Measurements from ENCODE around the gene IVD. TPM values are rescaled to one million over a fixed set of nuclear protein-coding genes. Genes with fewer than 3 reads are reported as not detected.

Gene IVD
- total and polyA plus RNA-seq, 2 of the 4 experiments (the other 2 are of a cell fraction), result 31.7 to 41.1 TPM

- TF ChIP-seq, protein P1, sequence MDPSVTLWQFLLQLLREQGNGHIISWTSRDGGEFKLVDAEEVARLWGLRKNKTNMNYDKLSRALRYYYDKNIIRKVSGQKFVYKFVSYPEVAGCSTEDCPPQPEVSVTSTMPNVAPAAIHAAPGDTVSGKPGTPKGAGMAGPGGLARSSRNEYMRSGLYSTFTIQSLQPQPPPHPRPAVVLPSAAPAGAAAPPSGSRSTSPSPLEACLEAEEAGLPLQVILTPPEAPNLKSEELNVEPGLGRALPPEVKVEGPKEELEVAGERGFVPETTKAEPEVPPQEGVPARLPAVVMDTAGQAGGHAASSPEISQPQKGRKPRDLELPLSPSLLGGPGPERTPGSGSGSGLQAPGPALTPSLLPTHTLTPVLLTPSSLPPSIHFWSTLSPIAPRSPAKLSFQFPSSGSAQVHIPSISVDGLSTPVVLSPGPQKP (IDR thresholded peaks at IDR 0.05; ENCODE audit: borderline replicate concordance, low read depth, low read length), result no peak
Measured at GRCh38 chr15:40379853-40380252, 25.7 kb upstream of the IVD start (continued).

GRCh38 chr15:40380636-40381035 lies 25.0 kb upstream of the IVD start:
- intact Hi-C loops (cut with micrococcal nuclease) (no loop called here), in situ Hi-C loops (cut with MboI; ENCODE audit: low sequenced_read_pairs) (no loop called here), dilution Hi-C loops (cut with HindIII; ENCODE audit: low sequenced_read_pairs, unreplicated experiment) (no loop called here)
- H2AK9ac ChIP-seq (replicated peaks; ENCODE audit: low read depth, low read length, poor library complexity), result peak overlapping the region; percentile 67
- H3K9me3 ChIP-seq (ENCODE audit: control insufficient read depth, insufficient read depth, low read length), result no peaks in the 10 kb centered on the region
- ChIA-PET CTCF (interaction anchor here (1.2 kb wide), 1 partner anchor 12 kb away, joined by 3 read pairs; no protein-coding TSS in a partner anchor), POLR2A (ENCODE audit: unreplicated experiment) (interaction anchor here (1.3 kb wide), 1 partner anchor 25 kb away, joined by 3 read pairs; the partner anchor contains the start of gene IVD)
- H2AFZ ChIP-seq (replicated peaks; ENCODE audit: low read length, poor library complexity), result no peak overlapping the region
- H3K14ac ChIP-seq (replicated peaks; ENCODE audit: low read depth, low read length), result 0 out of 2 replicates have a peak overlapping the region, but pooled peaks have one; percentile 24
- H3K27me3 ChIP-seq (ENCODE audit: control insufficient read depth, insufficient read depth, low read length), result no peaks in the 10 kb centered on the region
- peaks cover 4% of the 10 kb centered on the region for H3K4me1 ChIP-seq (ENCODE audit: control insufficient read depth, insufficient read depth, low read length)
- H3K4me3 ChIP-seq (ENCODE audit: insufficient read depth, low read depth, low read length), result no peak overlapping the region
- no peak overlapping the region for H3K56ac ChIP-seq (ENCODE audit: extremely low read depth, insufficient read depth, low read length)
- peaks cover 16 to 29% of the 10 kb centered on the region in 2 experiments for H3K79me1 ChIP-seq (ENCODE audit: low read depth in 1 of 2, low read length in 2 of 2)
- no peak overlapping the region for H3K9ac ChIP-seq (ENCODE audit: low read depth, low read length)
- H4K8ac ChIP-seq (ENCODE audit: low read depth in 2 of 2, low read length in 2 of 2), result peak overlapping the region; percentile 60 to 90; a peak in 2 of 4 replicates
- H3K36me3 ChIP-seq (ENCODE audit: control insufficient read depth, insufficient read depth, low read length), result no peaks in the 10 kb centered on the region
- no peak overlapping the region for H3K23ac ChIP-seq (ENCODE audit: low read depth, low read length)
- peak overlapping the region; percentile 57 for H2BK20ac ChIP-seq (ENCODE audit: low read depth, low read length)
- peak overlapping the region; percentile 38; the same call in 1 of the 2 replicates for H4K5ac ChIP-seq (ENCODE audit: low read depth, low read length)
- no peak for ATAC-seq (ENCODE audit: low read depth)
- H2BK5ac ChIP-seq (ENCODE audit: low read depth, low read length, poor library complexity, severe bottlenecking), result peak overlapping the region; percentile 88
- H3K18ac ChIP-seq (ENCODE audit: low read depth, low read length), result peak overlapping the region; percentile 23; the same call in 1 of the 2 replicates
- peaks cover 14% of the 10 kb centered on the region; the same call in 1 of the 2 replicates for H3K9me1 ChIP-seq (ENCODE audit: insufficient read depth, low read length)
- peak overlapping the region; percentile 80; the same call in 1 of the 2 replicates for H3K27ac ChIP-seq (ENCODE audit: insufficient read depth, low read length)
- peak overlapping the region; percentile 86; the same call in 1 of the 2 replicates for H3K4ac ChIP-seq (ENCODE audit: low read depth, low read length)
- no peak overlapping the region for H3K4me2 ChIP-seq (ENCODE audit: low read depth, low read length)
- H4K91ac ChIP-seq (ENCODE audit: insufficient read depth, low read depth, low read length), result peak overlapping the region; percentile 44
- H2BK120ac ChIP-seq (ENCODE audit: low read depth, low read length), result peak overlapping the region; percentile 73; the same call in 1 of the 2 replicates
- no CpG with 5 or more reads among the region's 10 CpGs for WGBS, 2 experiments (ENCODE audit: extremely low coverage in 2 of 2, insufficient read length in 1 of 2)
- no TSS peak for BruUV-seq (replicated peaks)
- peak overlapping the region; percentile 70; the same call in 2 of the 3 replicates for H2BK15ac ChIP-seq (ENCODE audit: low read depth, low read length)
- peak overlapping the region; percentile 79; the same call in 1 of the 2 replicates for H2AK5ac ChIP-seq (ENCODE audit: low read depth, low read length)
- no peak for DNase-seq
- H4K20me1 ChIP-seq (ENCODE audit: insufficient read depth, low read length), result no peaks in the 10 kb centered on the region
- TF ChIP-seq POLR2A (IDR thresholded peaks at IDR 0.05; ENCODE audit: low read depth, low read length) (no peak), MAFK (IDR thresholded peaks at IDR 0.05; ENCODE audit: low read depth, low read length) (no peak), MAZ (IDR thresholded peaks at IDR 0.05; ENCODE audit: borderline replicate concordance, low read depth, low read length) (no peak), BHLHE40 (IDR thresholded peaks at IDR 0.05; ENCODE audit: low read depth, low read length) (no peak), RFX5 (IDR thresholded peaks at IDR 0.05; ENCODE audit: low read depth, low read length) (no peak), CHD1 (IDR thresholded peaks at IDR 0.05; ENCODE audit: low read depth, low read length) (no peak), NFE2L2 (IDR thresholded peaks at IDR 0.05; ENCODE audit: low read depth, low read length) (no peak), FOS (IDR thresholded peaks at IDR 0.05; ENCODE audit: low read depth, low read length) (no peak), RCOR1 (IDR thresholded peaks at IDR 0.05; ENCODE audit: insufficient replicate concordance, low read length) (no peak), CEBPB (IDR thresholded peaks at IDR 0.05; ENCODE audit: low read depth, low read length) (no peak), MXI1 (IDR thresholded peaks at IDR 0.05; ENCODE audit: borderline replicate concordance, low read depth, low read length) (no peak)
- TF ChIP-seq, protein P2, sequence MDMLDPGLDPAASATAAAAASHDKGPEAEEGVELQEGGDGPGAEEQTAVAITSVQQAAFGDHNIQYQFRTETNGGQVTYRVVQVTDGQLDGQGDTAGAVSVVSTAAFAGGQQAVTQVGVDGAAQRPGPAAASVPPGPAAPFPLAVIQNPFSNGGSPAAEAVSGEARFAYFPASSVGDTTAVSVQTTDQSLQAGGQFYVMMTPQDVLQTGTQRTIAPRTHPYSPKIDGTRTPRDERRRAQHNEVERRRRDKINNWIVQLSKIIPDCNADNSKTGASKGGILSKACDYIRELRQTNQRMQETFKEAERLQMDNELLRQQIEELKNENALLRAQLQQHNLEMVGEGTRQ (IDR thresholded peaks at IDR 0.05; ENCODE audit: low read depth, low read length), result no peak
- TF ChIP-seq, protein P1 (IDR thresholded peaks at IDR 0.05; ENCODE audit: borderline replicate concordance, low read depth, low read length), result no peak

All from IMR-90 (cell line).